K562 (cell line): ENCODE results near the gene C1QTNF7. TPM values are rescaled to one million over a fixed set of nuclear protein-coding genes. Genes with fewer than 3 reads are reported as not detected.

ENCODE experiments used
- ATAC-seq: fragments of 200-7000 bp; cut with Tn5 transposase; 3 replicates; pipeline ENCODE4 v1.9.1; 2020; ENCODE audit warnings: moderate library complexity
- BruUV-seq: library from RNA; stranded (reverse); fragments of 400-500 nt; replicated peaks from 2 replicates; lab custom pipeline; 2021; lab: Mats Ljungman, UMichigan
- CTCF ChIA-PET: fragments of 300-600 bp; formaldehyde crosslinking; extraction: SDS; loops from one replicate; lab custom pipeline; 2021; ENCODE audit warnings: low intra/inter-chr PET ratio; lab: Yijun Ruan, JAX
- POLR2A ChIA-PET: fragments of 300-600, 350-650 bp; sonication (Branson Sonifier 250); formaldehyde crosslinking; extraction: SDS; loops from one replicate; lab custom pipeline; 2021; ENCODE audit warnings: antibody characterized with exemption, inconsistent platforms; lab: Yijun Ruan, JAX
- DNase-seq, 4 experiments: peaks; one replicate each; pipeline versions ENCODE4 v3.0.0 to v3.0.0-alpha.2; 2011 to 2018; ENCODE audit warnings: low spot score in 3 of 4, mixed read lengths in 3 of 4; ENCODE audit errors: extremely low read depth in 1 of 4
- FAIRE-seq: peaks from 2 replicates; lab custom pipeline; 2011; peaks lifted over from hg19 to GRCh38; lab: Jason Lieb, UNC
- H2AFZ ChIP-seq: 2 replicates; pipeline ENCODE4 v1.6.0; 2011; ENCODE audit warnings: low read depth, low read length, control low read depth, inconsistent platforms
- H3K27ac ChIP-seq: fragments of 200-600 bp; 3 replicates; pipeline ENCODE4 v1.8.0; 2011; ENCODE audit warnings: low read depth, mild to moderate bottlenecking, control low read depth, inconsistent platforms, low read length, moderate library complexity, mixed read lengths; ENCODE audit errors: extremely low read depth
- H3K27me3 ChIP-seq, 2 experiments: fragments of 300-600 bp in 1 of 2; 2 replicates in 1 of 2; 3 replicates in 1 of 2; pipeline versions ENCODE4 v1.6.0 to v1.8.0; 2011; ENCODE audit warnings: inconsistent platforms in 2 of 2, low read length in 2 of 2, mild to moderate bottlenecking in 1 of 2, mixed read lengths in 1 of 2, moderate library complexity in 1 of 2; ENCODE audit not compliant: control insufficient read depth in 2 of 2, insufficient read depth in 2 of 2
- H3K36me3 ChIP-seq: fragments of 300-600 bp; 3 replicates; pipeline ENCODE4 v1.8.0; 2011; ENCODE audit warnings: mild to moderate bottlenecking, low read length, inconsistent platforms; ENCODE audit not compliant: control insufficient read depth, insufficient read depth
- H3K4me1 ChIP-seq, 2 experiments: fragments of 200-600 bp in 1 of 2; replicated peaks in 1 of 2; 2 replicates in 1 of 2; 3 replicates in 1 of 2; pipeline versions ENCODE4 v1.5.1 to v1.8.0; 2011; ENCODE audit warnings: inconsistent platforms in 2 of 2, low read length in 2 of 2, mild to moderate bottlenecking in 1 of 2, mixed read lengths in 1 of 2, moderate library complexity in 1 of 2; ENCODE audit not compliant: control insufficient read depth in 2 of 2, insufficient read depth in 2 of 2
- H3K4me2 ChIP-seq: 2 replicates; pipeline ENCODE4 v1.6.1; 2011; ENCODE audit warnings: low read length, control low read depth, inconsistent platforms, mixed read lengths; ENCODE audit not compliant: insufficient read depth
- H3K4me3 ChIP-seq: fragments of 200-600 bp; sonication (generic), shearing (Covaris generic); 2 replicates; pipeline ENCODE4 v1.5.1; 2016; ENCODE audit warnings: control low read depth, inconsistent platforms
- H3K79me2 ChIP-seq: fragments of 200-600 bp; 3 replicates; pipeline ENCODE4 v1.8.0; 2011; ENCODE audit warnings: low read length, inconsistent platforms; ENCODE audit not compliant: control insufficient read depth, insufficient read depth
- H3K9ac ChIP-seq, 2 experiments: 2 replicates each; pipeline versions ENCODE4 v1.6.0 to v1.6.1; 2011; ENCODE audit warnings: low read depth in 2 of 2, low read length in 2 of 2, control low read depth in 1 of 2, inconsistent platforms in 1 of 2, mild to moderate bottlenecking in 1 of 2, mixed read lengths in 1 of 2; ENCODE audit not compliant: insufficient read depth in 1 of 2
- H3K9me1 ChIP-seq: one replicate; pipeline ENCODE4 v1.6.0; 2011; ENCODE audit warnings: inconsistent platforms, mild to moderate bottlenecking, low read length, moderate library complexity; ENCODE audit not compliant: control insufficient read depth, insufficient read depth
- H3K9me3 ChIP-seq: replicated peaks from 2 replicates; pipeline ENCODE4 v1.5.1; 2011; ENCODE audit warnings: low read depth, low read length, inconsistent platforms; ENCODE audit not compliant: control insufficient read depth, insufficient read depth
- H4K20me1 ChIP-seq: replicated peaks from 2 replicates; pipeline ENCODE4 v1.6.1; 2011; ENCODE audit warnings: low read length, inconsistent platforms, mixed read lengths; ENCODE audit not compliant: control insufficient read depth, insufficient read depth
- CREB1 ChIP-seq, 2 experiments: sonication (generic) in 1 of 2; formaldehyde crosslinking in 1 of 2; IDR thresholded peaks; 2 replicates each; pipeline versions ENCODE4 v1.6.1 to v1.8.0; 2012 to 2022; ENCODE audit warnings: inconsistent platforms in 1 of 2, mild to moderate bottlenecking in 1 of 2, missing genetic modification reagents in 1 of 2, moderate library complexity in 1 of 2
- MYNN ChIP-seq, 2 experiments: sonication (generic); formaldehyde crosslinking in 1 of 2; IDR thresholded peaks; 2 replicates each; pipeline versions ENCODE4 v1.5.0 to v1.6.1; 2016 to 2020; ENCODE audit warnings: antibody characterized with exemption in 1 of 2, missing genetic modification reagents in 1 of 2
- ZNF316 ChIP-seq: fragments of 450-650 bp; IDR thresholded peaks from 2 replicates; pipeline ENCODE4 v1.6.1; 2016
- ZNF699 ChIP-seq: fragments of 250-450 bp; sonication (Bioruptor Pico); IDR thresholded peaks from 2 replicates; pipeline ENCODE4 v1.8.0; 2021; ENCODE audit warnings: mild to moderate bottlenecking, moderate library complexity; ENCODE audit not compliant: insufficient replicate concordance
- WGBS: fragments of 100-300 bp; shearing (Covaris generic); methylation state at CpG from one replicate; pipeline ENCODE4 v1.1.6; 2016; ENCODE audit warnings: low coverage, mixed read lengths; ENCODE audit not compliant: insufficient coverage; ENCODE audit errors: missing lambda C conversion rate; 5-methylcytosine and 5-hydroxymethylcytosine counted together
- in situ Hi-C: fragments of 300-500 bp; cut with MboI; formaldehyde crosslinking; loops from 4 replicates; pipeline ENCODE4 v1.15.0; 2018; ENCODE audit warnings: inconsistent platforms, mixed read lengths
- intact Hi-C: fragments of 100-400 bp; cut with micrococcal nuclease; formaldehyde crosslinking; loops from 2 replicates; pipeline ENCODE4 v1.14.2; 2022
- polyA plus RNA-seq, 8 experiments: library from polyadenylated mRNA; depleted of rRNA in 4 of 8; stranded (reverse) in 5 of 8; unstranded in 3 of 8; fragments of >200 nt; fragmentation: Nextera tagmentation in 2 of 8; fragmentation: Illumina TruSeq in 1 of 8; extraction: Ambion mirVana in 2 of 8; extraction: Trizol in 1 of 8; gene quantifications; 2 replicates each; pipeline versions ENCODE4 v1.2.1 to v1.2.3, GENCODE V29; 2011 to 2014; ENCODE audit warnings: inconsistent platforms in 1 of 8, missing spikeins in 1 of 8
- total RNA-seq, 7 experiments: library from RNA; depleted of rRNA in 6 of 7; stranded (reverse); fragments of >200 nt in 6 of 7; fragmentation: Illumina TruSeq in 2 of 7; extraction: Trizol in 2 of 7; gene quantifications; 2 replicates each; pipeline versions ENCODE4 v1.2.1 to v1.2.3, GENCODE V29; 2011 to 2021; ENCODE audit warnings: low replicate concordance in 1 of 7

The C1QTNF7 gene
- total and polyA plus RNA-seq, 9 of the 15 experiments (the other 6 are each of a cell fraction or from before 2014, with no cell fraction given): not detected

GRCh38 chr4:15405018-15405417, 22.8 kb upstream of the C1QTNF7 start:
- POLR2A ChIA-PET: no interaction called here
- H4K20me1 ChIP-seq: no peaks in the 10 kb centered on the region
- no peaks in the 10 kb centered on the region for H3K9me3 ChIP-seq
- H3K4me2 ChIP-seq: no peak overlapping the region
- TF ChIP-seq ZNF699 (CRISPR knock-in tag) (no peak), MYNN (IDR thresholded peaks at IDR 0.05) (no peak), MYNN (CRISPR knock-in tag; IDR thresholded peaks at IDR 0.05) (no peak)
- CTCF ChIA-PET: no interaction called here
- no peak overlapping the region for H3K27ac ChIP-seq
- DNase-seq (no peak), ATAC-seq (no peak), FAIRE-seq (no peak)
- intact Hi-C loops (no loop called here), in situ Hi-C loops (no loop called here)
- no peaks in the 10 kb centered on the region for H3K9me1 ChIP-seq
- no peak overlapping the region for H2AFZ ChIP-seq
- no peaks in the 10 kb centered on the region for H3K4me1 ChIP-seq
- no peaks in the 10 kb centered on the region for H3K36me3 ChIP-seq
- H3K27me3 ChIP-seq: no peaks in the 10 kb centered on the region
- H3K79me2 ChIP-seq: no peaks in the 10 kb centered on the region
- H3K9ac ChIP-seq: no peak overlapping the region
- no TSS peak for BruUV-seq
- H3K4me3 ChIP-seq: no peak overlapping the region
- 0% methylated on average over 4 of the region's 4 CpGs for WGBS

- Histone ChIP-seq H3K27me3 (no peaks in the 10 kb centered on the region), H4K20me1 (no peaks in the 10 kb centered on the region), H3K4me2 (no peak overlapping the region), H3K79me2 (no peaks in the 10 kb centered on the region), H3K36me3 (no peaks in the 10 kb centered on the region), H3K27ac (no peak overlapping the region), H3K9ac (no peak overlapping the region)
- DNase-seq: no peak
- intact Hi-C loops: no loop called here
- no peak for FAIRE-seq
- BruUV-seq: no TSS peak
- ATAC-seq: no peak
- POLR2A ChIA-PET: no interaction called here
- in situ Hi-C loops: no loop called here
- 1% methylated on average over 6 of the region's 6 CpGs for WGBS
- 0 out of 2 replicates have a peak, but pooled peaks have one; percentile 9 for TF ChIP-seq ZNF316
- no peak for TF ChIP-seq CREB1 (IDR thresholded peaks at IDR 0.05)
- no peak for TF ChIP-seq CREB1 (CRISPR knock-in tag; IDR thresholded peaks at IDR 0.05)
- TF ChIP-seq, all 486 proteins: peak for 1
- H2AFZ ChIP-seq: no peak overlapping the region
- no peak overlapping the region for H3K4me3 ChIP-seq
- H3K9me1 ChIP-seq: no peaks in the 10 kb centered on the region
- H3K4me1 ChIP-seq: no peaks in the 10 kb centered on the region
- CTCF ChIA-PET: no interaction called here
- no peaks in the 10 kb centered on the region for H3K9me3 ChIP-seq
These were observed 17.1 kb upstream of the C1QTNF7 start for GRCh38 chr4:15410750-15411149.
